Panc1 (cell line): ENCODE results near the gene SORBS1.

Experiments
- CTCF ChIP-seq: fragments of 450-650 bp; IDR thresholded peaks from 2 replicates; pipeline ENCODE4 v1.5.1; 2017; ENCODE audit warnings: mild to moderate bottlenecking
- POLR2AphosphoS5 ChIP-seq: IDR thresholded peaks from 2 replicates; pipeline ENCODE4 v1.6.1; 2012; ENCODE audit warnings: mild to moderate bottlenecking, low read depth, low read length, moderate library complexity
- TCF7L2 ChIP-seq: IDR thresholded peaks from 2 replicates; pipeline ENCODE4 v1.6.1; 2011; ENCODE audit warnings: mild to moderate bottlenecking, low read depth, low read length, inconsistent platforms

GRCh38 chr10:95508730-95509129 lies 52.4 kb downstream of the SORBS1 start:
- no peak for TF ChIP-seq CTCF
- TF ChIP-seq POLR2AphosphoS5, result no peak
- no peak for TF ChIP-seq TCF7L2
